HepG2 (cell line): ENCODE data around the gene SLC16A4. TPM values are rescaled to one million over a fixed set of nuclear protein-coding genes. Genes with fewer than 3 reads are reported as not detected.

ENCODE experiments used
- FOSL2 ChIP-seq: sonication (generic); formaldehyde crosslinking; IDR thresholded peaks from 2 replicates; pipeline ENCODE4 v1.4.0; 2020; ENCODE audit warnings: missing genetic modification reagents
- LCORL ChIP-seq, 2 experiments: fragments of 450-650 bp in 1 of 2; sonication (generic) in 1 of 2; formaldehyde crosslinking in 1 of 2; IDR thresholded peaks; 2 replicates each; pipeline versions ENCODE4 v1.5.0 to v1.6.1; 2017 to 2020; ENCODE audit warnings: antibody characterized with exemption in 1 of 2, missing genetic modification reagents in 1 of 2
- MEF2D ChIP-seq: sonication (generic); formaldehyde crosslinking; IDR thresholded peaks from 2 replicates; pipeline ENCODE4 v1.5.1; 2020; ENCODE audit warnings: mild to moderate bottlenecking, missing genetic modification reagents
- NFKB2 ChIP-seq: sonication (generic); formaldehyde crosslinking; IDR thresholded peaks from 2 replicates; pipeline ENCODE4 v1.4.0; 2020; ENCODE audit warnings: missing genetic modification reagents, borderline replicate concordance
- STAG1 ChIP-seq: sonication (generic); formaldehyde crosslinking; IDR thresholded peaks from 2 replicates; pipeline ENCODE4 v1.4.0; 2020; ENCODE audit warnings: missing genetic modification reagents
- ZFP37 ChIP-seq: sonication (generic); formaldehyde crosslinking; IDR thresholded peaks from 2 replicates; pipeline ENCODE4 v1.4.0; 2020; ENCODE audit warnings: missing genetic modification reagents, borderline replicate concordance
- ZFX ChIP-seq: sonication (generic); formaldehyde crosslinking; IDR thresholded peaks from 2 replicates; pipeline ENCODE4 v1.4.0; 2020; ENCODE audit warnings: mild to moderate bottlenecking, low read depth, missing genetic modification reagents, moderate library complexity
- ZMYM2 ChIP-seq: sonication (generic); formaldehyde crosslinking; IDR thresholded peaks from 2 replicates; pipeline ENCODE4 v1.8.0; 2022; ENCODE audit warnings: mild to moderate bottlenecking, missing genetic modification reagents
- ZNF121 ChIP-seq: sonication (generic); formaldehyde crosslinking; IDR thresholded peaks from 2 replicates; pipeline ENCODE4 v1.5.0; 2020; ENCODE audit warnings: mild to moderate bottlenecking, missing genetic modification reagents
- ZNF264 ChIP-seq: sonication (generic); formaldehyde crosslinking; IDR thresholded peaks from 2 replicates; pipeline ENCODE4 v1.4.0; 2020; ENCODE audit warnings: missing genetic modification reagents
- ZNF430 ChIP-seq: sonication (generic); formaldehyde crosslinking; IDR thresholded peaks from 2 replicates; pipeline ENCODE4 v1.9.0; 2021; ENCODE audit warnings: mild to moderate bottlenecking, missing genetic modification reagents
- ZNF83 ChIP-seq: sonication (generic); formaldehyde crosslinking; IDR thresholded peaks from 2 replicates; pipeline ENCODE4 v1.4.0; 2020; ENCODE audit warnings: missing genetic modification reagents, mild to moderate bottlenecking, borderline replicate concordance
- ZNF891 ChIP-seq: sonication (generic); formaldehyde crosslinking; IDR thresholded peaks from 2 replicates; pipeline ENCODE4 v1.5.0; 2020; ENCODE audit warnings: mild to moderate bottlenecking, missing genetic modification reagents
- polyA plus RNA-seq, 8 experiments: library from polyadenylated mRNA; depleted of rRNA in 3 of 8; stranded (reverse) in 7 of 8; unstranded in 1 of 8; fragments of >200 nt; fragmentation: Illumina TruSeq in 4 of 8; extraction: Trizol in 4 of 8; gene quantifications; 2 replicates each; pipeline versions ENCODE4 v1.2.1 to v1.2.3, GENCODE V29; 2011 to 2016; ENCODE audit warnings: low read depth in 4 of 8, missing spikeins in 1 of 8, mixed read lengths in 1 of 8; ENCODE audit not compliant: insufficient read depth in 1 of 8
- total RNA-seq, 5 experiments: library from RNA; depleted of rRNA; stranded (reverse); fragments of >200 nt; fragmentation: Illumina TruSeq; extraction: Trizol; gene quantifications; 2 replicates each; pipeline ENCODE4 v1.2.3, GENCODE V29; 2016; ENCODE audit warnings: low read depth in 1 of 5
- TF ChIP-seq, protein P1 (sequence below): sonication (generic); formaldehyde crosslinking; IDR thresholded peaks from 2 replicates; pipeline ENCODE4 v1.5.0; 2020; ENCODE audit warnings: missing genetic modification reagents
- TF ChIP-seq, protein P2 (sequence below): fragments of 450-650 bp; IDR thresholded peaks from 2 replicates; pipeline ENCODE4 v1.6.1; 2016
- TF ChIP-seq, protein P3 (sequence below): sonication (generic); formaldehyde crosslinking; IDR thresholded peaks from 2 replicates; pipeline ENCODE4 v1.5.0; 2020; ENCODE audit warnings: mild to moderate bottlenecking, missing genetic modification reagents, borderline replicate concordance
- TF ChIP-seq, protein P4 (sequence below): sonication (generic); formaldehyde crosslinking; IDR thresholded peaks from 2 replicates; pipeline ENCODE4 v1.4.0; 2020; ENCODE audit warnings: missing genetic modification reagents
- TF ChIP-seq, protein P5 (sequence below): IDR thresholded peaks from 2 replicates; pipeline ENCODE4 v1.6.1; 2016; ENCODE audit warnings: mild to moderate bottlenecking, missing biosample characterization, missing genetic modification reagents

SLC16A4 gene
- total and polyA plus RNA-seq, 2 of the 13 experiments (the other 11 are each of a cell fraction or from before 2014, with no cell fraction given), result 1.1 to 1.5 TPM

DNA sequence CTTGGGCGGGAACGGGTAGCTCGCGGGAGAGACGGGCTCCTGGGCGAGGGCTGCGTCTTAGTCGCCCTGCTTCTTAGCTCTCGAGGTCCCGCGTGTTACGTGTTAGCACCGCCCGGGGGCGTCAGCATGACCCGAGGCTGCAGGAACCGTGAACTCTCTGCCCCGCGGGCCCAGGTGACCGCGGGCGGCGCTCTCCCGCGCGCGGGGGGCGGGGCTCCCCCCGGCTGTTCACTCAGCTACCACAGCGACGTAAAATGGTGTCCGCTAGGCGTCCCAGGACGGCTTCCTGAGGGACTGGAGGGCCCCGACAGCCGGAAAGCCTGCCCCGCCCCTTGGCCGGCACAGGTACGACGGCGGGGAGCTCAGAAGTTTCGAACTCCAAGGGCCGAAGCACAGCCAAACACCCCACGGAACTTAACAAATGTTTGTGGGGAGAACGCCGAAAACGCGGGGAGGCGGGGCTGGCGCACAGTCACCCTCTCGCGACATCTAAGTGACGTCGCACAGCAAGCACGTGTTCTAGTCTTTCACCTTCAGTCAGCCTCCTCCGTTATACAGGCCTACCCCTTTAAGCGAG, 52.4 kb downstream of the SLC16A4 start (continued):
- TF ChIP-seq, protein P1, sequence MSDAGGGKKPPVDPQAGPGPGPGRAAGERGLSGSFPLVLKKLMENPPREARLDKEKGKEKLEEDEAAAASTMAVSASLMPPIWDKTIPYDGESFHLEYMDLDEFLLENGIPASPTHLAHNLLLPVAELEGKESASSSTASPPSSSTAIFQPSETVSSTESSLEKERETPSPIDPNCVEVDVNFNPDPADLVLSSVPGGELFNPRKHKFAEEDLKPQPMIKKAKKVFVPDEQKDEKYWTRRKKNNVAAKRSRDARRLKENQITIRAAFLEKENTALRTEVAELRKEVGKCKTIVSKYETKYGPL (CRISPR knock-in tag), result peak; percentile 18; the same call in 1 of the 2 replicates
- TF ChIP-seq ZFX (CRISPR knock-in tag) (peak; percentile 63), ZNF891 (CRISPR knock-in tag) (peak; percentile 50; the same call in 1 of the 2 replicates), MEF2D (CRISPR knock-in tag) (0 out of 2 replicates have a peak, but pooled peaks have one; percentile 10), ZNF264 (CRISPR knock-in tag) (0 out of 2 replicates have a peak, but pooled peaks have one; percentile 12), ZNF430 (peak; percentile 93), LCORL (IDR thresholded peaks at IDR 0.05) (no peak), LCORL (CRISPR knock-in tag; IDR thresholded peaks at IDR 0.05) (peak; percentile 79), ZMYM2 (CRISPR knock-in tag) (peak; percentile 74; the same call in 1 of the 2 replicates), ZNF83 (CRISPR knock-in tag) (no peak), ZNF121 (CRISPR knock-in tag) (peak; percentile 50; the same call in 1 of the 2 replicates), STAG1 (CRISPR knock-in tag) (peak; percentile 29; the same call in 1 of the 2 replicates), FOSL2 (CRISPR knock-in tag) (peak; percentile 72), ZFP37 (CRISPR knock-in tag) (0 out of 2 replicates have a peak, but pooled peaks have one; percentile 14), NFKB2 (peak; percentile 68; the same call in 1 of the 2 replicates)
- TF ChIP-seq, protein P2, sequence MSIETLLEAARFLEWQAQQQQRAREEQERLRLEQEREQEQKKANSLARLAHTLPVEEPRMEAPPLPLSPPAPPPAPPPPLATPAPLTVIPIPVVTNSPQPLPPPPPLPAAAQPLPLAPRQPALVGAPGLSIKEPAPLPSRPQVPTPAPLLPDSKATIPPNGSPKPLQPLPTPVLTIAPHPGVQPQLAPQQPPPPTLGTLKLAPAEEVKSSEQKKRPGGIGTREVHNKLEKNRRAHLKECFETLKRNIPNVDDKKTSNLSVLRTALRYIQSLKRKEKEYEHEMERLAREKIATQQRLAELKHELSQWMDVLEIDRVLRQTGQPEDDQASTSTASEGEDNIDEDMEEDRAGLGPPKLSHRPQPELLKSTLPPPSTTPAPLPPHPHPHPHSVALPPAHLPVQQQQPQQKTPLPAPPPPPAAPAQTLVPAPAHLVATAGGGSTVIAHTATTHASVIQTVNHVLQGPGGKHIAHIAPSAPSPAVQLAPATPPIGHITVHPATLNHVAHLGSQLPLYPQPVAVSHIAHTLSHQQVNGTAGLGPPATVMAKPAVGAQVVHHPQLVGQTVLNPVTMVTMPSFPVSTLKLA, result peak; percentile 66
- TF ChIP-seq, protein P3, sequence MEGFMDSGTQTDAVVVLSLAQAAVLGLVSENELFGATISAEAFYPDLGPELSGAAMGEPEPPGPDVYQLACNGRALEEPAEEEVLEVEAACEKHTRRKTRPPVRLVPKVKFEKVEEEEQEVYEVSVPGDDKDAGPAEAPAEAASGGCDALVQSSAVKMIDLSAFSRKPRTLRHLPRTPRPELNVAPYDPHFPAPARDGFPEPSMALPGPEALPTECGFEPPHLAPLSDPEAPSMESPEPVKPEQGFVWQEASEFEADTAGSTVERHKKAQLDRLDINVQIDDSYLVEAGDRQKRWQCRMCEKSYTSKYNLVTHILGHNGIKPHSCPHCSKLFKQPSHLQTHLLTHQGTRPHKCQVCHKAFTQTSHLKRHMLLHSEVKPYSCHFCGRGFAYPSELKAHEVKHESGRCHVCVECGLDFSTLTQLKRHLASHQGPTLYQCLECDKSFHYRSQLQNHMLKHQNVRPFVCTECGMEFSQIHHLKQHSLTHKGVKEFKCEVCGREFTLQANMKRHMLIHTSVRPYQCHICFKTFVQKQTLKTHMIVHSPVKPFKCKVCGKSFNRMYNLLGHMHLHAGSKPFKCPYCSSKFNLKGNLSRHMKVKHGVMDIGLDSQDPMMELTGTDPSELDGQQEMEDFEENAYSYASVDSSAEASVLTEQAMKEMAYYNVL (CRISPR knock-in tag), result peak; percentile 79
- TF ChIP-seq, protein P4, sequence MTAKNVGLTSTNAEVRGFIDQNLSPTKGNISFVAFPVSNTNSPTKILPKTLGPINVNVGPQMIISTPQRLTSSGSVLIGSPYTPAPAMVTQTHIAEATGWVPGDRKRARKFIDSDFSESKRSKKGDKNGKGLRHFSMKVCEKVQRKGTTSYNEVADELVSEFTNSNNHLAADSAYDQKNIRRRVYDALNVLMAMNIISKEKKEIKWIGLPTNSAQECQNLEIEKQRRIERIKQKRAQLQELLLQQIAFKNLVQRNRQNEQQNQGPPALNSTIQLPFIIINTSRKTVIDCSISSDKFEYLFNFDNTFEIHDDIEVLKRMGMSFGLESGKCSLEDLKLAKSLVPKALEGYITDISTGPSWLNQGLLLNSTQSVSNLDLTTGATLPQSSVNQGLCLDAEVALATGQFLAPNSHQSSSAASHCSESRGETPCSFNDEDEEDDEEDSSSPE (CRISPR knock-in tag), result peak; percentile 38; the same call in 1 of the 2 replicates
- TF ChIP-seq, protein P5, sequence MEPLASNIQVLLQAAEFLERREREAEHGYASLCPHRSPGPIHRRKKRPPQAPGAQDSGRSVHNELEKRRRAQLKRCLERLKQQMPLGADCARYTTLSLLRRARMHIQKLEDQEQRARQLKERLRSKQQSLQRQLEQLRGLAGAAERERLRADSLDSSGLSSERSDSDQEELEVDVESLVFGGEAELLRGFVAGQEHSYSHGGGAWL (CRISPR knock-in tag), result peak; percentile 82; the same call in 1 of the 2 replicates
